ENCODE data around the gene TIAM1.

Gene TIAM1

GRCh38 chr21:31124010-31124409, 220.1 kb downstream of the TIAM1 start:
- H3K36me3 ChIP-seq (ENCODE audit: control insufficient read depth in 2 of 2, insufficient read depth in 2 of 2, low read length in 2 of 2), result no peaks in the 10 kb centered on the region
- no peaks in the 10 kb centered on the region for H3K9me3 ChIP-seq (ENCODE audit: control insufficient read depth in 2 of 2, low read length in 2 of 2)
- no peak overlapping the region for H3K9ac ChIP-seq (ENCODE audit: low read length in 2 of 2)
- no peak overlapping the region for H3K27ac ChIP-seq (ENCODE audit: low read length)
- no peaks in the 10 kb centered on the region for H3K4me1 ChIP-seq (ENCODE audit: control insufficient read depth, insufficient read depth, low read length)
- no peak overlapping the region for H3K4me3 ChIP-seq (ENCODE audit: low read length in 2 of 2)
- H3K27me3 ChIP-seq (ENCODE audit: control insufficient read depth in 1 of 2, insufficient read depth in 2 of 2, low read length in 2 of 2), result peaks cover 0 to 2% of the 10 kb centered on the region in 2 donors

GRCh38 chr21:31119199-31119598, 224.9 kb downstream of the TIAM1 start:
- Histone ChIP-seq H3K27ac (ENCODE audit: low read length) (no peak overlapping the region), H3K27me3 (ENCODE audit: control insufficient read depth in 1 of 2, insufficient read depth in 2 of 2, low read length in 2 of 2) (peaks cover 0 to 2% of the 10 kb centered on the region in 2 donors), H3K9ac (ENCODE audit: low read length in 2 of 2) (no peak overlapping the region), H3K4me3 (ENCODE audit: low read length in 2 of 2) (no peak overlapping the region), H3K9me3 (ENCODE audit: control insufficient read depth in 2 of 2, low read length in 2 of 2) (no peaks in the 10 kb centered on the region), H3K36me3 (ENCODE audit: control insufficient read depth in 2 of 2, insufficient read depth in 2 of 2, low read length in 2 of 2) (no peaks in the 10 kb centered on the region), H3K4me1 (ENCODE audit: control insufficient read depth, insufficient read depth, low read length) (no peaks in the 10 kb centered on the region)

GRCh38 chr21:31117128-31117916, 226.7 kb downstream of the TIAM1 start:
- no peak overlapping the region for H3K27ac ChIP-seq (ENCODE audit: low read length)
- no peaks in the 10 kb centered on the region for H3K4me1 ChIP-seq (ENCODE audit: control insufficient read depth, insufficient read depth, low read length)

GRCh38 chr21:31115249-31115648, 228.8 kb downstream of the TIAM1 start:
- H3K4me3 ChIP-seq (ENCODE audit: low read length in 2 of 2), result no peak overlapping the region
- H3K36me3 ChIP-seq (ENCODE audit: control insufficient read depth in 2 of 2, insufficient read depth in 2 of 2, low read length in 2 of 2), result no peaks in the 10 kb centered on the region
- no peak overlapping the region for H3K9ac ChIP-seq (ENCODE audit: low read length in 2 of 2)
- H3K4me1 ChIP-seq (ENCODE audit: control insufficient read depth, insufficient read depth, low read length), result no peaks in the 10 kb centered on the region
- no peaks in the 10 kb centered on the region for H3K9me3 ChIP-seq (ENCODE audit: control insufficient read depth in 2 of 2, low read length in 2 of 2)
- H3K27ac ChIP-seq (ENCODE audit: low read length), result no peak overlapping the region
- H3K27me3 ChIP-seq (ENCODE audit: control insufficient read depth in 1 of 2, insufficient read depth in 2 of 2, low read length in 2 of 2), result peaks cover 0 to 2% of the 10 kb centered on the region in 2 donors

More at GRCh38 chr21:31117128-31117916, 226.7 kb downstream of the TIAM1 start:
- Histone ChIP-seq H3K4me3 (ENCODE audit: low read length in 2 of 2) (no peak overlapping the region), H3K9ac (ENCODE audit: low read length in 2 of 2) (no peak overlapping the region), H3K9me3 (ENCODE audit: control insufficient read depth in 2 of 2, low read length in 2 of 2) (no peaks in the 10 kb centered on the region), H3K27me3 (ENCODE audit: control insufficient read depth in 1 of 2, insufficient read depth in 2 of 2, low read length in 2 of 2) (peaks cover 0 to 2% of the 10 kb centered on the region in 2 donors), H3K36me3 (ENCODE audit: control insufficient read depth in 2 of 2, insufficient read depth in 2 of 2, low read length in 2 of 2) (no peaks in the 10 kb centered on the region)

GRCh38 chr21:31111093-31111492, 233.0 kb downstream of the TIAM1 start:
- no peak overlapping the region for H3K4me3 ChIP-seq (ENCODE audit: low read length in 2 of 2)
- H3K27ac ChIP-seq (ENCODE audit: low read length), result no peak overlapping the region
- no peaks in the 10 kb centered on the region for H3K36me3 ChIP-seq (ENCODE audit: control insufficient read depth in 2 of 2, insufficient read depth in 2 of 2, low read length in 2 of 2)
- H3K9me3 ChIP-seq (ENCODE audit: control insufficient read depth in 2 of 2, low read length in 2 of 2), result no peaks in the 10 kb centered on the region
- no peak overlapping the region for H3K9ac ChIP-seq (ENCODE audit: low read length in 2 of 2)
- H3K4me1 ChIP-seq (ENCODE audit: control insufficient read depth, insufficient read depth, low read length), result no peaks in the 10 kb centered on the region
- peaks cover 0 to 2% of the 10 kb centered on the region in 2 donors for H3K27me3 ChIP-seq (ENCODE audit: control insufficient read depth in 1 of 2, insufficient read depth in 2 of 2, low read length in 2 of 2)

- Histone ChIP-seq H3K4me3 (ENCODE audit: low read length in 2 of 2) (no peak overlapping the region), H3K9me3 (ENCODE audit: control insufficient read depth in 2 of 2, low read length in 2 of 2) (no peaks in the 10 kb centered on the region), H3K4me1 (ENCODE audit: control insufficient read depth, insufficient read depth, low read length) (no peaks in the 10 kb centered on the region), H3K27ac (ENCODE audit: low read length) (no peak overlapping the region), H3K27me3 (ENCODE audit: control insufficient read depth in 1 of 2, insufficient read depth in 2 of 2, low read length in 2 of 2) (peaks cover 0 to 2% of the 10 kb centered on the region in 2 donors), H3K9ac (ENCODE audit: low read length in 2 of 2) (no peak overlapping the region), H3K36me3 (ENCODE audit: control insufficient read depth in 2 of 2, insufficient read depth in 2 of 2, low read length in 2 of 2) (no peaks in the 10 kb centered on the region)
These were observed 233.6 kb downstream of the TIAM1 start for GRCh38 chr21:31110430-31110829.

GRCh38 chr21:31107871-31108270, 236.2 kb downstream of the TIAM1 start:
- Histone ChIP-seq H3K27ac (ENCODE audit: low read length) (no peak overlapping the region), H3K9me3 (ENCODE audit: control insufficient read depth in 2 of 2, low read length in 2 of 2) (no peaks in the 10 kb centered on the region), H3K4me1 (ENCODE audit: control insufficient read depth, insufficient read depth, low read length) (no peaks in the 10 kb centered on the region), H3K27me3 (ENCODE audit: control insufficient read depth in 1 of 2, insufficient read depth in 2 of 2, low read length in 2 of 2) (peaks cover 0 to 2% of the 10 kb centered on the region in 2 donors), H3K36me3 (ENCODE audit: control insufficient read depth in 2 of 2, insufficient read depth in 2 of 2, low read length in 2 of 2) (no peaks in the 10 kb centered on the region), H3K9ac (ENCODE audit: low read length in 2 of 2) (no peak overlapping the region), H3K4me3 (ENCODE audit: low read length in 2 of 2) (no peak overlapping the region)

- Histone ChIP-seq H3K9ac (ENCODE audit: low read length in 2 of 2) (no peak overlapping the region), H3K27me3 (ENCODE audit: control insufficient read depth in 1 of 2, insufficient read depth in 2 of 2, low read length in 2 of 2) (peaks cover 0 to 2% of the 10 kb centered on the region in 2 donors), H3K27ac (ENCODE audit: low read length) (no peak overlapping the region), H3K36me3 (ENCODE audit: control insufficient read depth in 2 of 2, insufficient read depth in 2 of 2, low read length in 2 of 2) (no peaks in the 10 kb centered on the region), H3K4me1 (ENCODE audit: control insufficient read depth, insufficient read depth, low read length) (no peaks in the 10 kb centered on the region), H3K9me3 (ENCODE audit: control insufficient read depth in 2 of 2, low read length in 2 of 2) (no peaks in the 10 kb centered on the region), H3K4me3 (ENCODE audit: low read length in 2 of 2) (no peak overlapping the region)
These were observed 236.8 kb downstream of the TIAM1 start for GRCh38 chr21:31107176-31107785.

- Histone ChIP-seq H3K27ac (ENCODE audit: low read length) (no peak overlapping the region), H3K27me3 (ENCODE audit: control insufficient read depth in 1 of 2, insufficient read depth in 2 of 2, low read length in 2 of 2) (peaks cover 4% of the 10 kb centered on the region in 2 donors), H3K4me3 (ENCODE audit: low read length in 2 of 2) (no peak overlapping the region), H3K36me3 (ENCODE audit: control insufficient read depth in 2 of 2, insufficient read depth in 2 of 2, low read length in 2 of 2) (no peaks in the 10 kb centered on the region), H3K9me3 (ENCODE audit: control insufficient read depth in 2 of 2, low read length in 2 of 2) (no peaks in the 10 kb centered on the region), H3K4me1 (ENCODE audit: control insufficient read depth, insufficient read depth, low read length) (no peaks in the 10 kb centered on the region), H3K9ac (ENCODE audit: low read length in 2 of 2) (no peak overlapping the region)
These were observed 240.3 kb downstream of the TIAM1 start for GRCh38 chr21:31103571-31104265.

GRCh38 chr21:31103163-31103562, 240.9 kb downstream of the TIAM1 start:
- Histone ChIP-seq H3K4me3 (ENCODE audit: low read length in 2 of 2) (no peak overlapping the region), H3K9me3 (ENCODE audit: control insufficient read depth in 2 of 2, low read length in 2 of 2) (no peaks in the 10 kb centered on the region), H3K36me3 (ENCODE audit: control insufficient read depth in 2 of 2, insufficient read depth in 2 of 2, low read length in 2 of 2) (no peaks in the 10 kb centered on the region), H3K4me1 (ENCODE audit: control insufficient read depth, insufficient read depth, low read length) (no peaks in the 10 kb centered on the region), H3K9ac (ENCODE audit: low read length in 2 of 2) (no peak overlapping the region), H3K27ac (ENCODE audit: low read length) (no peak overlapping the region), H3K27me3 (ENCODE audit: control insufficient read depth in 1 of 2, insufficient read depth in 2 of 2, low read length in 2 of 2) (peaks cover 4 to 6% of the 10 kb centered on the region in 2 donors)
